Transverse colon (tissue), 4 donors: ENCODE results near the gene AP1G2. TPM values are rescaled to one million over a fixed set of nuclear protein-coding genes. Genes with fewer than 3 reads are reported as not detected.
"Not testable (repeated sequence)": the region's sequence is repeated elsewhere in the genome, so short reads cannot be mapped to it uniquely, and the experiment has no call there.

Experiments used
- DNase-seq: peaks from one replicate; pipeline ENCODE4 v3.0.0-alpha.2; 2019
- H3K27ac ChIP-seq, 4 donors: fragments of 200-600 bp; sonication (generic); 2 replicates each; pipeline ENCODE4 v1.5.1; 2016 to 2018; ENCODE audit warnings: inconsistent platforms in 4 of 4
- H3K27me3 ChIP-seq: fragments of 200-600 bp; sonication (generic); 2 replicates; pipeline ENCODE4 v1.5.1; 2017; ENCODE audit warnings: inconsistent platforms
- H3K36me3 ChIP-seq, 4 donors: fragments of 200-600 bp; sonication (generic); 2 replicates each; pipeline ENCODE4 v1.5.1; 2017 to 2019; ENCODE audit warnings: inconsistent platforms in 4 of 4
- H3K4me1 ChIP-seq, 4 donors: fragments of 200-600 bp; sonication (generic); 2 replicates each; pipeline ENCODE4 v1.5.1; 2017 to 2020; ENCODE audit warnings: inconsistent platforms in 4 of 4
- H3K4me3 ChIP-seq, 4 donors: fragments of 200-600 bp; sonication (generic); 1 replicate in 1 of 4; 2 replicates in 3 of 4; pipeline versions ENCODE4 v1.5.1 to v1.6.1; 2017 to 2019; ENCODE audit warnings: inconsistent platforms in 4 of 4
- H3K9me3 ChIP-seq, 2 donors: fragments of 200-600 bp; sonication (generic); 2 replicates each; pipeline ENCODE4 v1.5.1; 2017 to 2019; ENCODE audit warnings: inconsistent platforms in 2 of 2
- CTCF ChIP-seq, 5 experiments: fragments of 200-600 bp in 3 of 5; fragments of 450-650 bp in 2 of 5; sonication (generic) in 3 of 5; IDR thresholded peaks; 1 replicate in 2 of 5; 2 replicates in 3 of 5; pipeline ENCODE4 v1.5.1; 2016 to 2017; ENCODE audit warnings: antibody characterized with exemption in 5 of 5, inconsistent platforms in 3 of 5, mild to moderate bottlenecking in 2 of 5, moderate library complexity in 1 of 5
- EP300 ChIP-seq: sonication (generic); formaldehyde crosslinking; IDR thresholded peaks from one replicate; pipeline ENCODE4 v1.6.1; 2017; ENCODE audit warnings: antibody characterized with exemption, low read depth
- POLR2A ChIP-seq: fragments of 450-650 bp; IDR thresholded peaks from one replicate; pipeline ENCODE4 v1.6.1; 2016; ENCODE audit warnings: antibody characterized with exemption, mild to moderate bottlenecking, moderate library complexity
- POLR2AphosphoS5 ChIP-seq, 3 donors: sonication (generic); formaldehyde crosslinking; IDR thresholded peaks; one replicate each; pipeline ENCODE4 v1.6.1; 2016; ENCODE audit warnings: antibody characterized with exemption in 3 of 3
- WGBS, 2 donors: methylation state at CpG; one replicate each; pipeline ENCODE4 v1.1.5; 2018; ENCODE audit warnings: low coverage in 1 of 2; 5-methylcytosine and 5-hydroxymethylcytosine counted together
- in situ Hi-C, 4 donors: fragments of 200-750 bp; cut with MboI; loops; one replicate each; pipeline versions ENCODE4 v1.15.0 to v1.15.1; 2017; ENCODE audit warnings: low sequenced_read_pairs in 3 of 4, low pct_ligation_motif_present in 1 of 4, low pct_unique_long_range_greater_than_20kb in 1 of 4
- intact Hi-C: fragments of 100-400 bp; cut with DNase I; formaldehyde crosslinking; loops from one replicate; pipeline ENCODE4 v1.15.1; 2023; ENCODE audit warnings: low total_unique reads
- total RNA-seq, 4 donors: library from RNA; depleted of rRNA; stranded (reverse); fragments of >200 nt; gene quantifications; one replicate each; pipeline ENCODE4 v1.1.0, GENCODE V29; 2016

The AP1G2 gene
- total RNA-seq, 4 donors from 2014 or later: 163 to 508 (median 237) TPM

GRCh38 chr14:23610090-23610814 lies 42.7 kb upstream of the AP1G2 start:
- no peaks in the 10 kb centered on the region for H3K36me3 ChIP-seq
- no peaks in the 10 kb centered on the region for H3K9me3 ChIP-seq
- DNase-seq: no peak
- H3K27ac ChIP-seq: peak overlapping the region; percentile 14 to 76 (median 68)
- intact Hi-C loops (no loop called here), in situ Hi-C loops (no loop called here)
- H3K27me3 ChIP-seq: no peaks in the 10 kb centered on the region
- H3K4me1 ChIP-seq: peaks cover 0 to 59% (median 40%) of the 10 kb centered on the region in 4 donors
- no peak overlapping the region for H3K4me3 ChIP-seq
- TF ChIP-seq POLR2AphosphoS5 (IDR thresholded peaks at IDR 0.05) (no peak), CTCF (IDR thresholded peaks at IDR 0.05) (no peak), EP300 (no peak), POLR2A (no peak)
- 58% methylated on average over 2 of the region's 2 CpGs; no CpG with 5 or more reads in 1 of the 2 donors for WGBS, 2 donors

- peak overlapping the region; percentile 14 to 76 (median 68) for H3K27ac ChIP-seq
These were observed 42.0 kb upstream of the AP1G2 start for GRCh38 chr14:23609411-23610089.

GRCh38 chr14:23609001-23609400 lies 41.4 kb upstream of the AP1G2 start:
- intact Hi-C loops (no loop called here), in situ Hi-C loops (no loop called here)
- Histone ChIP-seq H3K4me3 (no peak overlapping the region), H3K9me3 (no peaks in the 10 kb centered on the region), H3K27me3 (no peaks in the 10 kb centered on the region), H3K27ac (peak overlapping the region in 3 of 4 donors; percentile 65 to 76 (median 71)), H3K36me3 (no peaks in the 10 kb centered on the region), H3K4me1 (peaks cover 0 to 50% (median 37%) of the 10 kb centered on the region in 4 donors)
- 85 to 89% methylated on average over 3 of the region's 3 CpGs for WGBS, 2 donors
- DNase-seq: no peak
- TF ChIP-seq POLR2A (no peak), CTCF (IDR thresholded peaks at IDR 0.05) (no peak), POLR2AphosphoS5 (IDR thresholded peaks at IDR 0.05) (no peak), EP300 (no peak)

More at GRCh38 chr14:23609411-23610089, 42.0 kb upstream of the AP1G2 start:
- peak; percentile 70 for DNase-seq
- in situ Hi-C loops, H3K9me3 ChIP-seq, H3K4me3 ChIP-seq, H3K27me3 ChIP-seq, H3K36me3 ChIP-seq, intact Hi-C loops: not testable (repeated sequence)
- 42 to 56% methylated on average over 2 to 7 of the region's 7 CpGs for WGBS, 2 donors
- peaks cover 0 to 55% (median 40%) of the 10 kb centered on the region in 4 donors for H3K4me1 ChIP-seq

GRCh38 chr14:23608454-23608853 lies 40.9 kb upstream of the AP1G2 start:
- no peak overlapping the region for H3K4me3 ChIP-seq
- intact Hi-C loops: no loop called here
- no peak for TF ChIP-seq POLR2AphosphoS5 (IDR thresholded peaks at IDR 0.05)
- no peak for TF ChIP-seq POLR2A
- TF ChIP-seq CTCF (IDR thresholded peaks at IDR 0.05): no peak
- TF ChIP-seq EP300: no peak
- H3K4me1 ChIP-seq: peaks cover 0 to 44% (median 34%) of the 10 kb centered on the region in 4 donors
- DNase-seq: no peak
- H3K27me3 ChIP-seq: no peaks in the 10 kb centered on the region
- in situ Hi-C loops: no loop called here
- no peak overlapping the region for H3K27ac ChIP-seq
- no peaks in the 10 kb centered on the region for H3K9me3 ChIP-seq
- no peaks in the 10 kb centered on the region for H3K36me3 ChIP-seq
- 48% methylated on average over 1 of the region's 1 CpG; no CpG with 5 or more reads in 1 of the 2 donors for WGBS, 2 donors
